Measurements from ENCODE around the gene PFKP.

The PFKP gene

DNA sequence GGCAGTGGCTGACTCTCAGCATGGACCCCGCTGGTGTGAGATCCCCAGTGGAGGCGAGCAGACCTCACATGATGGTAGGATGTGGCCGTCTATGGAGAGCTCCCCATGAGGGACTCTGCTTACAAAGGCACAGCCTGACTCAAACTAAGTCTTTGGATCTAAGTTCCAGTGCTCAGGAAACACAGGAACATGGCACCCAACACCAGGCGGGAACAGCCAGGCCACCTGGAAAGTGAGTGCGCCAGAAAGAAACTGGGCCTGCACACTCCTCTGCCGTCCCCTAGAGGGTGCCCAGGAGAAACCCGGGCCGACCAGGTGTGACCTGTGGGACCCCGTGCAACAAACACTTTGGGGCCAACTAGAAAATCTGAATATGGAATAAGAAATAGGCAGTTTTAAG lies 95.2 kb downstream of the PFKP start:
- no peak for TF ChIP-seq CTCF (IDR thresholded peaks at IDR 0.05; ENCODE audit: low read depth, low read length, poor library complexity, severe bottlenecking)
- TF ChIP-seq EZH2phosphoT487 (IDR thresholded peaks at IDR 0.05; ENCODE audit: borderline replicate concordance, low read length): no peak
- Histone ChIP-seq H3K9me3 (ENCODE audit: control insufficient read depth, insufficient read depth, low read length) (no peaks in the 10 kb centered on the region), H3K4me2 (ENCODE audit: low read length) (no peak overlapping the region), H3K27ac (ENCODE audit: low read depth, low read length) (no peak overlapping the region), H3K4me1 (ENCODE audit: control insufficient read depth, low read length) (no peaks in the 10 kb centered on the region), H4K20me1 (ENCODE audit: control insufficient read depth, insufficient read depth, low read depth, low read length) (no peaks in the 10 kb centered on the region; the same call in 1 of the 2 replicates), H3K4me3 (ENCODE audit: low read length) (no peak overlapping the region), H3K9me2 (replicated peaks; ENCODE audit: control insufficient read depth, low read length) (no peaks in the 10 kb centered on the region), H3K36me3 (ENCODE audit: control insufficient read depth, low read length) (peaks cover 65% of the 10 kb centered on the region), H3K27me3 (ENCODE audit: control insufficient read depth, low read length) (no peaks in the 10 kb centered on the region), H3K79me2 (ENCODE audit: control insufficient read depth, low read length) (no peaks in the 10 kb centered on the region), H3F3A (ENCODE audit: control insufficient read depth, insufficient read depth) (no peaks in the 10 kb centered on the region)

GRCh38 chr10:3163879-3164278 lies 96.5 kb downstream of the PFKP start:
- Histone ChIP-seq H3F3A (ENCODE audit: control insufficient read depth, insufficient read depth) (no peaks in the 10 kb centered on the region), H3K36me3 (ENCODE audit: control insufficient read depth, low read length) (peaks cover 62% of the 10 kb centered on the region)

DNA sequence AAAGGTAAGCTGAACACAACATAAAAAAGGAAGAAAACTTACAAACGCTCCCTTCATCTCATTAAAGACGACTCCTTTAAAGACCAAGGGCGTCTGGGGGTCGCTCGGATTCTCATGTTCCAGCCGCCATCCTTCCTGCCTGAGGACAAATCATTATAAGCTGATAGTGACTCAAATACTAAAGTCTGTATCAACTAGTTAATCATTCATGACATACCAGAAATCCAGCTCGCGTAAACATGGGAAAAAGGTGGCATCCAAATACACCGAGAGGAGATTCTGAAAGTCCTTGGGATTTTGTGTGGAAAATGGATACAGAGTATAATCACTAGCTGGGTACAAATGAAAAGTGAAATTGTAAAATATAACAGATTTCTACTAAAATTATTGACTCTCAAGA lies 97.8 kb downstream of the PFKP start:
- Histone ChIP-seq H3K9me3 (ENCODE audit: control insufficient read depth, insufficient read depth, low read length) (no peaks in the 10 kb centered on the region), H3K36me3 (ENCODE audit: control insufficient read depth, low read length) (peaks cover 62% of the 10 kb centered on the region), H3K9me2 (replicated peaks; ENCODE audit: control insufficient read depth, low read length) (no peaks in the 10 kb centered on the region)

More at GRCh38 chr10:3163879-3164278, 96.5 kb downstream of the PFKP start:
- Histone ChIP-seq H3K27me3 (ENCODE audit: control insufficient read depth, low read length) (no peaks in the 10 kb centered on the region), H3K9me2 (replicated peaks; ENCODE audit: control insufficient read depth, low read length) (no peaks in the 10 kb centered on the region), H3K9me3 (ENCODE audit: control insufficient read depth, insufficient read depth, low read length) (no peaks in the 10 kb centered on the region), H3K4me3 (ENCODE audit: low read length) (no peak overlapping the region), H4K20me1 (ENCODE audit: control insufficient read depth, insufficient read depth, low read depth, low read length) (no peaks in the 10 kb centered on the region; the same call in 1 of the 2 replicates), H3K4me2 (ENCODE audit: low read length) (no peak overlapping the region), H3K79me2 (ENCODE audit: control insufficient read depth, low read length) (no peaks in the 10 kb centered on the region), H3K4me1 (ENCODE audit: control insufficient read depth, low read length) (no peaks in the 10 kb centered on the region), H3K27ac (ENCODE audit: low read depth, low read length) (no peak overlapping the region)
- no peak for TF ChIP-seq CTCF (IDR thresholded peaks at IDR 0.05; ENCODE audit: low read depth, low read length, poor library complexity, severe bottlenecking)

More for the DNA sequence above, 97.8 kb downstream of the PFKP start:
- Histone ChIP-seq H3K4me3 (ENCODE audit: low read length) (no peak overlapping the region), H4K20me1 (ENCODE audit: control insufficient read depth, insufficient read depth, low read depth, low read length) (no peaks in the 10 kb centered on the region), H3K4me2 (ENCODE audit: low read length) (no peak overlapping the region), H3K79me2 (ENCODE audit: control insufficient read depth, low read length) (no peaks in the 10 kb centered on the region), H3K27me3 (ENCODE audit: control insufficient read depth, low read length) (no peaks in the 10 kb centered on the region), H3K4me1 (ENCODE audit: control insufficient read depth, low read length) (no peaks in the 10 kb centered on the region), H3K27ac (ENCODE audit: low read depth, low read length) (no peak overlapping the region), H3F3A (ENCODE audit: control insufficient read depth, insufficient read depth) (no peaks in the 10 kb centered on the region)
- TF ChIP-seq EZH2phosphoT487 (IDR thresholded peaks at IDR 0.05; ENCODE audit: borderline replicate concordance, low read length) (no peak), CTCF (IDR thresholded peaks at IDR 0.05; ENCODE audit: low read depth, low read length, poor library complexity, severe bottlenecking) (no peak)

Data from DOHH2 (cell line).